Measurements from ENCODE around the gene GNAS-AS1. TPM values are rescaled to one million over a fixed set of nuclear protein-coding genes. Genes with fewer than 3 reads are reported as not detected.

The GNAS-AS1 gene
- total RNA-seq, 4 donors from 2014 or later: 0.42 to 1.9 (median 1.1) TPM

DNA sequence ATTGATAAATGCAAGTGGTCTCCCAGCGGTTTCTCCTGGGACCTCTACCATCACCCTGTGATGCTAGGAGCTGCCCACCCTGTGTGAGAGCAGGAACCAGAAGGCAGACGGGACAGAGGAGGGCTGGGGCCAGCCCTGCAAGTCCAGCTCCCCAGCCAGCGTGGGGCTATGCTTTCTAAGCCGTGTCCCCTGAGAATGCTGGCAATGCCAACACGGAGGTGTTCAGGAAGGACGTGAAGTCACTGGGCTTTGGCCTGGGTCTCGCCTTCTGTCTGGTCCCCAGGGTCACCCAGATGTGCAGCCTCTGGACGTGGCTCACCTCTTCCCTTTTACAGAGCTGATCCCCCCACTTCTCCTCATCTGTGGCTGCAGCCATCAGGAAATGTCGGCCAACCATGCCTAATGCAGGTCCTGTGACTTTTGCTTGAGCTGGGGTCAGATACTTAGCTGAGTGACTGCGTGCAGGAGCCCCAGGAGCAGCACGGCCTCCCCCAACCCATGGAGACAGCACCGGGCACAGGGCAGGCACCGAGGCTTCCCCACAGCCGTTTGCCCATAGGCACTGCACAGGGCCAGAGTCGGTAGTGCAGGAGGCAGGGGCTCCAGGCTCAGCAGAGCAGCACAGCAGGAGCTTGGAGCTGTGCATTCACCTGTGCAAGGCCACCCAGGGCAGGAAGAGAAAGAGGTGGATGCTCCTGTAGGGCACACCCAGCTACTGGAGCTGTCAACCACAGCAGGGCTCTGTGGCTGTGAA is 66.2 kb downstream of the GNAS-AS1 start:
- 60 to 83% methylated on average over 10 to 11 of the region's 15 CpGs for WGBS, 2 donors
- Histone ChIP-seq H3K9me3 (no peaks in the 10 kb centered on the region), H3K27ac (no peak overlapping the region), H3K36me3 (no peaks in the 10 kb centered on the region), H3K4me1 (no peaks in the 10 kb centered on the region), H3K4me3 (replicated peaks in 1 of 3) (no peak overlapping the region), H3K27me3 (no peaks in the 10 kb centered on the region)
- intact Hi-C loops (cut with DNase I): no loop called here
- TF ChIP-seq POLR2A (IDR thresholded peaks at IDR 0.05): no peak
- TF ChIP-seq, protein P1, sequence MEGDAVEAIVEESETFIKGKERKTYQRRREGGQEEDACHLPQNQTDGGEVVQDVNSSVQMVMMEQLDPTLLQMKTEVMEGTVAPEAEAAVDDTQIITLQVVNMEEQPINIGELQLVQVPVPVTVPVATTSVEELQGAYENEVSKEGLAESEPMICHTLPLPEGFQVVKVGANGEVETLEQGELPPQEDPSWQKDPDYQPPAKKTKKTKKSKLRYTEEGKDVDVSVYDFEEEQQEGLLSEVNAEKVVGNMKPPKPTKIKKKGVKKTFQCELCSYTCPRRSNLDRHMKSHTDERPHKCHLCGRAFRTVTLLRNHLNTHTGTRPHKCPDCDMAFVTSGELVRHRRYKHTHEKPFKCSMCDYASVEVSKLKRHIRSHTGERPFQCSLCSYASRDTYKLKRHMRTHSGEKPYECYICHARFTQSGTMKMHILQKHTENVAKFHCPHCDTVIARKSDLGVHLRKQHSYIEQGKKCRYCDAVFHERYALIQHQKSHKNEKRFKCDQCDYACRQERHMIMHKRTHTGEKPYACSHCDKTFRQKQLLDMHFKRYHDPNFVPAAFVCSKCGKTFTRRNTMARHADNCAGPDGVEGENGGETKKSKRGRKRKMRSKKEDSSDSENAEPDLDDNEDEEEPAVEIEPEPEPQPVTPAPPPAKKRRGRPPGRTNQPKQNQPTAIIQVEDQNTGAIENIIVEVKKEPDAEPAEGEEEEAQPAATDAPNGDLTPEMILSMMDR (IDR thresholded peaks at IDR 0.05): no peak
- no peak for DNase-seq

DNA sequence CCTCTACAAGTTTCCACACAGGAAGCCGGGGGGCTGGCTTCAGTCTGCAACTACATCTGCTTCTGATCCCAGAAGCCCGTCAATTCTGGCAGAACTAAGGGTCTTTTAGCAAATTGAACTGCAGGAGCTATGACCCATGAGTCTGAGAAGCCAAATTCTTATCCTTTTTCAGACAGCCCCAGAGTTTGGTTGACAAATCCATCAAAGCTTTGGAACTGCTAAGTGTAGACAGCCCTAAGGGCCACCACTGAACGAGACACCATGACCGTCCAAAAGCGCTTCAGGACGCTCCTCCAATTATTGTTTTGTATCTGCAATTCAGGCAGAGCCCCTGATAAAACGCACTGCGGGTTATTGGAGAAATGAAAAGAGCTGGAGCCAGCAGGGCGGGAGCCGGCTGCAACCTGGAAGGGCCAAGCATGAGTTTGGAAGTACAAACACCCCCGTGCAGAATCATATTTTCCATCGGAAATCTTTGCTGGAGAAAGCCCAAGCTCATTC is 67.1 kb downstream of the GNAS-AS1 start:
- Histone ChIP-seq H3K4me1 (no peaks in the 10 kb centered on the region), H3K9me3 (no peaks in the 10 kb centered on the region), H3K4me3 (replicated peaks in 1 of 3) (no peak overlapping the region), H3K27ac (no peak overlapping the region), H3K36me3 (no peaks in the 10 kb centered on the region), H3K27me3 (no peaks in the 10 kb centered on the region)
- intact Hi-C loops (cut with DNase I): no loop called here
- WGBS, 2 donors: 62 to 87% methylated on average over 12 of the region's 12 CpGs
- TF ChIP-seq POLR2A (IDR thresholded peaks at IDR 0.05): no peak
- TF ChIP-seq, protein P1 (IDR thresholded peaks at IDR 0.05): no peak
- no peak for DNase-seq

DNA sequence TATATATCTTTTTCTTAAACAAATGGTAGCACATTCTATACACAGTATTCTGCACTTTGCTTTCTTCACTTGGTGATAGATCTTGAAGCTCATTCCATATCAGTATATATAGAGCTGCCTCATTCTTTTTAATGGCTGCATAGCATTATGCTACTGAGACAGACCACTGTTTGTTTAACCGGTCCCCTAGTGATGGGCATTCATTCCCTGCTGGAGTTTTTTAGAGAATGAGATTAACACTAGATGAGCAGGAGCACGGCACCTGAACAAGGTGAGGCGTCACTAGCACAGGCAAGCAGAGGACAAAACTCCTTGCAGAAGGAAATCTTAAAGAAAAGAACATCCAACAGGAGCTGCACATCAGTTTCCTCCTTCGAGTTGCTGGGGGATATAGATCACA is 69.6 kb downstream of the GNAS-AS1 start:
- no peak for DNase-seq
- Histone ChIP-seq H3K4me1 (no peaks in the 10 kb centered on the region), H3K4me3 (replicated peaks in 1 of 3) (no peak overlapping the region), H3K36me3 (no peaks in the 10 kb centered on the region), H3K9me3 (no peaks in the 10 kb centered on the region), H3K27me3 (no peaks in the 10 kb centered on the region), H3K27ac (no peak overlapping the region)
- 61 to 74% methylated on average over 4 of the region's 4 CpGs for WGBS, 2 donors
- intact Hi-C loops (cut with DNase I): no loop called here
- TF ChIP-seq, protein P1 (IDR thresholded peaks at IDR 0.05): no peak
- TF ChIP-seq POLR2A (IDR thresholded peaks at IDR 0.05): no peak

DNA sequence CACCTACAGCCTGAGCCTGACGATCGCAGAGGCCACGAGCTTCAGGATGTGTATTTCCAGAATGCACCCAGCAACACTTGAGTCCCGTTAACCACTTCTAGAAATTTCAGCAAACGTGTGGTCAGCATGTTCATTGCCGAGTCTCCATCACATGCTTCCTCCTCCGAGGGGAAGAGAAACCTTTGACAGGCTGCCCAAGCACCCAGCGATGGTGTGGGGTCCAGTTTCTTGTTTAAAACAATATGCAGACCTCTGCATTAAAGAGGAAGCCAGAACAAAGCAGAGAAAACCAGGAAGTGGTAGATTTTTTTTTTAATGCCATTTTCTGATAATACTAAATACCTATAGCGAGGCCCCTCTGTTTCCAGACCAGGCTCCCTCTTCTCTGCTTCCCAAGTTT is 71.9 kb downstream of the GNAS-AS1 start:
- Histone ChIP-seq H3K4me3 (replicated peaks in 1 of 3) (no peak overlapping the region), H3K27me3 (no peaks in the 10 kb centered on the region), H3K9me3 (no peaks in the 10 kb centered on the region), H3K27ac (no peak overlapping the region), H3K36me3 (no peaks in the 10 kb centered on the region), H3K4me1 (no peaks in the 10 kb centered on the region)
- 58 to 66% methylated on average over 9 of the region's 9 CpGs for WGBS, 2 donors
- no peak for DNase-seq
- intact Hi-C loops (cut with DNase I): no loop called here
- no peak for TF ChIP-seq POLR2A (IDR thresholded peaks at IDR 0.05)
- TF ChIP-seq, protein P1 (IDR thresholded peaks at IDR 0.05): no peak

DNA sequence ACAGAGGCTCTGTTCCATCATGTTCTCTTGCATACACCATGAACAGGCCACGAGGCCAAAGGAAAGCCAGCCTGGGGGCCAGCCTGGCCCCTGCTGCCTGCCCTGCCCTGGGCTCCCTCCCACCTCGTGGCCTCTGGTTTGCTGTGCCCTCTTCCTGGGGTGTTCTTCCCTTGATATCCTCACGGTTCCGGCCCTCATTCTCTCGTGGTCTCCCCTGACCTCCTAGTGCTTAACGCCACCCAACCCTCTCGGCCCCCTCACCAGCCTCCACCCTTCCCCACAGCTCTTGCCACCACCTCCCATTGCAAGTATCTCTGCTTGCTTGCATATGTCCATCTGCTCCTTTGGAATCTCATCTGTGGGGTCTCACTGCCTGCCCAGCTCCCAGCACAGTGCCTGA is 73.0 kb downstream of the GNAS-AS1 start:
- WGBS, 2 donors: 76 to 82% methylated on average over 7 of the region's 7 CpGs
- no peak for TF ChIP-seq POLR2A (IDR thresholded peaks at IDR 0.05)
- TF ChIP-seq, protein P1 (IDR thresholded peaks at IDR 0.05): no peak
- Histone ChIP-seq H3K4me3 (replicated peaks in 1 of 3) (no peak overlapping the region), H3K36me3 (no peaks in the 10 kb centered on the region), H3K9me3 (no peaks in the 10 kb centered on the region), H3K27ac (no peak overlapping the region), H3K4me1 (no peaks in the 10 kb centered on the region), H3K27me3 (no peaks in the 10 kb centered on the region)
- intact Hi-C loops (cut with DNase I): no loop called here
- DNase-seq: no peak

Data from thyroid gland (tissue), 4 donors.